Measurements from ENCODE around the gene MEIOSIN. TPM values are rescaled to one million over a fixed set of nuclear protein-coding genes. Genes with fewer than 3 reads are reported as not detected.

MEIOSIN gene
- total and polyA plus RNA-seq, 2 donors from 2014 or later, result not detected

DNA sequence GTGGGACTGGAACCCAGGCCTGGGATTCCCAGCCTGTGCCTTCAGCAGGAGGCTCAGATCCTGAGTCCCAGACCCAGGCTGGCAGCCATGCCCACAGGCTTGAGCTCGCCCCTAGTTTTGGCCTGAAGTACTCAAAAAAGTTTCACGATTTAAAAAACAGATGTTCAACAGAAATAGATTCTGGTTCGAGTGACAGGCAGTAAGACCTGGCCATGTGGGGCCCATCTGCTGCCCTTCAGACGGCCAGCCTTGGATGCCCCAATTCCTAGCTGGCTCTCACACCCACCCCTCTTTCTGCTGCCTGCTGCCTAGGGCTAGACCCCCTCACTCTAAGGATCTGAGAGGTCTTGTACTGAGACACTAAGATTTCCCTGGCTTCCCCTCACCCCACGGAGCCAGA lies 51.9 kb downstream of the MEIOSIN start:
- Histone ChIP-seq H3K36me3 (ENCODE audit: control insufficient read depth in 2 of 3, insufficient read depth in 3 of 3, low read length in 3 of 3) (peaks cover 0 to 20% (median 10%) of the 10 kb centered on the region in 3 donors), H3K27ac (ENCODE audit: low read depth in 2 of 2, low read length in 2 of 2) (no peak overlapping the region), H3K9me3 (ENCODE audit: control insufficient read depth in 2 of 3, insufficient read depth in 1 of 3, low read length in 3 of 3) (no peaks in the 10 kb centered on the region), H3K27me3 (ENCODE audit: control insufficient read depth, insufficient read depth, low read length) (no peaks in the 10 kb centered on the region), H3K4me3 (ENCODE audit: low read length in 3 of 3) (no peak overlapping the region), H3K9ac (ENCODE audit: low read length in 3 of 3) (no peak overlapping the region), H3K4me1 (ENCODE audit: control insufficient read depth in 2 of 3, insufficient read depth in 2 of 3, low read depth in 1 of 3, low read length in 3 of 3) (peaks cover 0 to 14% (median 0%) of the 10 kb centered on the region in 3 donors)
- DNase-seq (no peak), FAIRE-seq (no peak)
- intact Hi-C loops (cut with DNase I), result no loop called here
- TF ChIP-seq, protein P1, sequence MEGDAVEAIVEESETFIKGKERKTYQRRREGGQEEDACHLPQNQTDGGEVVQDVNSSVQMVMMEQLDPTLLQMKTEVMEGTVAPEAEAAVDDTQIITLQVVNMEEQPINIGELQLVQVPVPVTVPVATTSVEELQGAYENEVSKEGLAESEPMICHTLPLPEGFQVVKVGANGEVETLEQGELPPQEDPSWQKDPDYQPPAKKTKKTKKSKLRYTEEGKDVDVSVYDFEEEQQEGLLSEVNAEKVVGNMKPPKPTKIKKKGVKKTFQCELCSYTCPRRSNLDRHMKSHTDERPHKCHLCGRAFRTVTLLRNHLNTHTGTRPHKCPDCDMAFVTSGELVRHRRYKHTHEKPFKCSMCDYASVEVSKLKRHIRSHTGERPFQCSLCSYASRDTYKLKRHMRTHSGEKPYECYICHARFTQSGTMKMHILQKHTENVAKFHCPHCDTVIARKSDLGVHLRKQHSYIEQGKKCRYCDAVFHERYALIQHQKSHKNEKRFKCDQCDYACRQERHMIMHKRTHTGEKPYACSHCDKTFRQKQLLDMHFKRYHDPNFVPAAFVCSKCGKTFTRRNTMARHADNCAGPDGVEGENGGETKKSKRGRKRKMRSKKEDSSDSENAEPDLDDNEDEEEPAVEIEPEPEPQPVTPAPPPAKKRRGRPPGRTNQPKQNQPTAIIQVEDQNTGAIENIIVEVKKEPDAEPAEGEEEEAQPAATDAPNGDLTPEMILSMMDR (IDR thresholded peaks at IDR 0.05; ENCODE audit: borderline replicate concordance, extremely low read depth, insufficient read depth), result no peak

DNA sequence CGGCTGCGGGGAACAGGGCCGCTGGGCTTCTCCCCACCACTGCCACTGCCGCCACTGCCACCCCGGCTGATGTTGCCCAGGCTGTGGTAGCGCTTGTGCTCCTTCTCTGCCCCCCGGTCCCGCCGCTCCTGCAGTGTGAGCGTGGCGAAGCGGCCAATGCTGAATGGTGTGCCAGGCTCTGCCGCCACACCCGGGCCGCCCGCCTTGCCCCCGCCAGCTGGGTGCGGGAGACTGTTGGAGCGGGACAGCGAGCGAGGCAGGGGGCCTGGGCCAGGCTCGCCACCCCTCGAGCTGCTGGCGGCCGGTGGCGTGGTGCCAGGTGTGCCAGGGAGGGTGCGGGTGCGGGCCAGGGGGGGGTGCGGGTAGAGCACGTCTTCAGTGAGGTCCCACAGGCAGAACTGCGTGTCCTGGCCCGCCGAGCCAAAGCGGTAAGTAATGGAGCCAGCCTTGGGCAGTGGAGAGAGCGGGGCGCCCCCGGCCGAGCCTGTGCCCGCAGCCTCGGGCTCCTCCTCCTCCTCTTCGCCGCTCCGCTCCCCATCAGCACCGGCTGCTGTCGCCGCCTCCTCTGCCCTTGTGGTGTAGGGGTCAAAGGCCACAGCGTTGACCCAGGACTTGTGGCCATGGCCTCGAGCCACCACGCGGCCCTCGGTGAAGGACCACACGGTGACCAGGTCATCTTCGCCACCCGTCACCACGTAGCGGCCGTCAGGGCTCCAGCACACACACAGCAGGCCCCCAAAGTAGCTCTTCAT lies 52.7 kb downstream of the MEIOSIN start:
- Histone ChIP-seq H3K9me3 (ENCODE audit: control insufficient read depth in 2 of 3, insufficient read depth in 1 of 3, low read length in 3 of 3) (no peaks in the 10 kb centered on the region), H3K9ac (ENCODE audit: low read length in 3 of 3) (no peak overlapping the region), H3K4me3 (ENCODE audit: low read length in 3 of 3) (no peak overlapping the region), H3K36me3 (ENCODE audit: control insufficient read depth in 2 of 3, insufficient read depth in 3 of 3, low read length in 3 of 3) (peaks cover 0 to 20% (median 10%) of the 10 kb centered on the region in 3 donors), H3K27ac (ENCODE audit: low read depth in 2 of 2, low read length in 2 of 2) (no peak overlapping the region), H3K4me1 (ENCODE audit: control insufficient read depth in 2 of 3, insufficient read depth in 2 of 3, low read depth in 1 of 3, low read length in 3 of 3) (peaks cover 0 to 13% (median 0%) of the 10 kb centered on the region in 3 donors), H3K27me3 (ENCODE audit: control insufficient read depth, insufficient read depth, low read length) (no peaks in the 10 kb centered on the region)
- DNase-seq (peak in 1 of 5 donors; percentile 79), FAIRE-seq (no peak)
- TF ChIP-seq, protein P1 (IDR thresholded peaks at IDR 0.05; ENCODE audit: borderline replicate concordance, extremely low read depth, insufficient read depth), result no peak
- intact Hi-C loops (cut with DNase I), result no loop called here

DNA sequence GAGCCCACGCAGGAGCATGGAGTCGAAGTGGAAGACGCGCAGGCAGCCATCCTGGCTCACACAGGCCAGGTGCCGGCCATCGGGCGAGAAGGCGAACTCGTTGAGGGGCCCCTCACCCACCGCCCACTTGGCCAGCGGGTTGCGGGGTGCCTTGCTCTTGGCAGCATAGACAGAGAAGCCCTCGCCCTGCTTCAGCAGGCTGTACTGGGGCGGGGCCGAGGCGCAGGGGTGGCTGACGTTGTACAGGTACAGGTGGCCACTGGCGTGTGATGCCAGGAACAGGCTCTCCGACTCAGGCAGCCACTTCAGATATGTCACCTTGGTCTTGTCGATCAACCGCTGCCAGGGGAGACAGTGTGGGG lies 53.3 kb downstream of the MEIOSIN start:
- Histone ChIP-seq H3K4me1 (ENCODE audit: control insufficient read depth in 2 of 3, insufficient read depth in 2 of 3, low read depth in 1 of 3, low read length in 3 of 3) (peaks cover 0 to 13% (median 0%) of the 10 kb centered on the region in 3 donors), H3K9me3 (ENCODE audit: control insufficient read depth in 2 of 3, insufficient read depth in 1 of 3, low read length in 3 of 3) (no peaks in the 10 kb centered on the region), H3K36me3 (ENCODE audit: control insufficient read depth in 2 of 3, insufficient read depth in 3 of 3, low read length in 3 of 3) (peaks cover 0 to 20% (median 10%) of the 10 kb centered on the region in 3 donors), H3K9ac (ENCODE audit: low read length in 3 of 3) (no peak overlapping the region), H3K4me3 (ENCODE audit: low read length in 3 of 3) (no peak overlapping the region), H3K27ac (ENCODE audit: low read depth in 2 of 2, low read length in 2 of 2) (no peak overlapping the region), H3K27me3 (ENCODE audit: control insufficient read depth, insufficient read depth, low read length) (no peaks in the 10 kb centered on the region)
- intact Hi-C loops (cut with DNase I), result no loop called here
- DNase-seq (peak in 1 of 5 donors; percentile 78), FAIRE-seq (no peak)
- TF ChIP-seq, protein P1 (IDR thresholded peaks at IDR 0.05; ENCODE audit: borderline replicate concordance, extremely low read depth, insufficient read depth), result no peak
